Endodermal cell (in vitro differentiated cells): ENCODE measurements around the gene IFT80. TPM values are rescaled to one million over a fixed set of nuclear protein-coding genes. Genes with fewer than 3 reads are reported as not detected.

Experiments used
- DNase-seq: peaks from one replicate; pipeline ENCODE4 v3.0.0-alpha.2; 2017
- H3K27ac ChIP-seq: 2 replicates; pipeline ENCODE4 v1.5.1; 2013; ENCODE audit warnings: mild to moderate bottlenecking, low read depth, low read length, moderate library complexity
- H3K27me3 ChIP-seq: 2 replicates; pipeline ENCODE4 v1.6.1; 2013; ENCODE audit warnings: mild to moderate bottlenecking, low read length, moderate library complexity; ENCODE audit not compliant: insufficient read depth, control insufficient read depth, poor library complexity, severe bottlenecking
- H3K36me3 ChIP-seq: 2 replicates; pipeline ENCODE4 v1.7.0; 2013; ENCODE audit warnings: mild to moderate bottlenecking, low read length, moderate library complexity; ENCODE audit not compliant: control insufficient read depth, insufficient read depth
- H3K4me1 ChIP-seq: one replicate; pipeline ENCODE4 v1.7.0; 2013; ENCODE audit warnings: low read length; ENCODE audit not compliant: control insufficient read depth, insufficient read depth
- H3K4me3 ChIP-seq: 2 replicates; pipeline ENCODE4 v1.5.1; 2013; ENCODE audit warnings: mild to moderate bottlenecking, low read length, moderate library complexity
- H3K9ac ChIP-seq: 2 replicates; pipeline ENCODE4 v1.6.1; 2013; ENCODE audit warnings: mild to moderate bottlenecking, low read length, moderate library complexity; ENCODE audit not compliant: poor library complexity, severe bottlenecking; ENCODE audit errors: extremely low read depth
- H3K9me3 ChIP-seq: 2 replicates; pipeline ENCODE4 v1.6.1; 2013; ENCODE audit warnings: mild to moderate bottlenecking, low read length, moderate library complexity; ENCODE audit not compliant: control insufficient read depth
- H3K27ac Mint-ChIP-seq: 2 replicates; pipeline ENCODE4 v1.8.0; 2020; ENCODE audit warnings: mixed read lengths
- H3K27me3 Mint-ChIP-seq: 2 replicates; pipeline ENCODE4 v1.8.0; 2021; ENCODE audit warnings: mild to moderate bottlenecking, mixed read lengths; ENCODE audit not compliant: insufficient read depth
- H3K36me3 Mint-ChIP-seq: 2 replicates; pipeline ENCODE4 v1.8.0; 2020; ENCODE audit warnings: low read depth, mixed read lengths
- H3K4me1 Mint-ChIP-seq: 2 replicates; pipeline ENCODE4 v1.8.0; 2020; ENCODE audit warnings: mixed read lengths
- H3K4me3 Mint-ChIP-seq: 2 replicates; pipeline ENCODE4 v1.8.0; 2020; ENCODE audit warnings: mild to moderate bottlenecking, moderate library complexity, mixed read lengths
- H3K9me3 Mint-ChIP-seq: 2 replicates; pipeline ENCODE4 v1.8.0; 2020; ENCODE audit warnings: mild to moderate bottlenecking, mixed read lengths
- WGBS, 2 experiments: methylation state at CpG; one replicate each; pipeline versions ENCODE4 v1.1.5 to v1.1.7; 2013; ENCODE audit warnings: missing lambda C conversion rate in 2 of 2, mixed read lengths in 1 of 2; ENCODE audit not compliant: insufficient coverage in 1 of 2, insufficient read length in 1 of 2; 5-methylcytosine and 5-hydroxymethylcytosine counted together
- total RNA-seq, 2 donors: library from RNA; stranded (reverse); fragmentation: NEBNext Ultra II Directional in 1 of 2; extraction: Animal tissue kit (Norgen Biotek cat#: 25700) in 1 of 2; gene quantifications; 2 replicates in 1 of 2; 3 replicates in 1 of 2; pipeline ENCODE4 v1.2.1, GENCODE V29; 2021
- TF ChIP-seq, protein P1 (sequence below): fragments of 200-600 bp; sonication (generic); conservative IDR thresholded peaks from 2 replicates; pipeline ENCODE4 v1.5.0; 2021; ENCODE audit warnings: antibody characterized with exemption, mild to moderate bottlenecking

The IFT80 gene
- total RNA-seq, 2 donors from 2014 or later = 35.0 to 40.6 TPM

DNA sequence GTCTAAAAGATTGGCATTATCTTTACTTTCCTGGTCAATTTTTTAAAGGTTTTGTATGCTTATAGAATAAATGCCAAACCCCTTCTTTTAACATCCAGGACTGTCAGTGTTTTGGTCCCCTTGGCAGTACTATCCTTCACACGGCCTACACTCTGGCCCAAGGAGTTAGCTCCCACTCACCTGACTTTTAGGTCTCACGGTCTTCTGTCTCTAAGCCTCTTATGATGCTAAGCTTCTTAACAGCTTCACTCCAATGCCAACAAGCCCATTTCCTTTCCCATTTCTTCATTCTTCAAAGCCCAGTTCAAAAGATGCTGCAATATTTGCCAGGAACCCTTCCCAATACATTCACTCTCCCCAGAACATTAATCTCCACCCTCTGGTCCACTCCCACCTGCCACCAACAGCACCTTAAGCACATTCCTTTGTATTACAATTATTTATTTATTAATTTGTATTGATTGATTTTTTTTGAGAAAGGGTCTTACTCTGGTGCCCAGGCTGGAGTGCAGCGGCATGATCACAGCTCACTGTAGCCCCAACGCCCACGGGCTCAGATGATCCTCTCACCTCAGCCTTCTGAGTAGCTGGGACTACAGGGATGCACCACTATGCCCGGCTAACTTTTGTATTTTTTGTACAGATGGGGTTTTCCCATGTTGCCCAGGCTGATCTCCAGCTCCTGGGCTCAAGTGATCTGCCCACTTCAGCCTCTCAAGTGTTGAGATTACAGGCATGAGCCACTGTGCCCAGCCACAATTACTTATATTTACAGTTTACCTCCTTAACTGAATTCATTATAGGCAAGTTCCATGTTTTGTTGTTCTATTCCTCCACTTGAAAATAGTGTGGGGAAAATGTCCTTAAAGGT, 27.8 kb downstream of the IFT80 start:
- peaks cover 4% of the 10 kb centered on the region for H3K4me1 Mint-ChIP-seq
- H3K4me3 ChIP-seq = no peak overlapping the region
- no peak overlapping the region for H3K27ac ChIP-seq
- H3K27ac Mint-ChIP-seq = peak overlapping the region; percentile 12
- H3K9ac ChIP-seq = no peak overlapping the region
- TF ChIP-seq, protein P1, sequence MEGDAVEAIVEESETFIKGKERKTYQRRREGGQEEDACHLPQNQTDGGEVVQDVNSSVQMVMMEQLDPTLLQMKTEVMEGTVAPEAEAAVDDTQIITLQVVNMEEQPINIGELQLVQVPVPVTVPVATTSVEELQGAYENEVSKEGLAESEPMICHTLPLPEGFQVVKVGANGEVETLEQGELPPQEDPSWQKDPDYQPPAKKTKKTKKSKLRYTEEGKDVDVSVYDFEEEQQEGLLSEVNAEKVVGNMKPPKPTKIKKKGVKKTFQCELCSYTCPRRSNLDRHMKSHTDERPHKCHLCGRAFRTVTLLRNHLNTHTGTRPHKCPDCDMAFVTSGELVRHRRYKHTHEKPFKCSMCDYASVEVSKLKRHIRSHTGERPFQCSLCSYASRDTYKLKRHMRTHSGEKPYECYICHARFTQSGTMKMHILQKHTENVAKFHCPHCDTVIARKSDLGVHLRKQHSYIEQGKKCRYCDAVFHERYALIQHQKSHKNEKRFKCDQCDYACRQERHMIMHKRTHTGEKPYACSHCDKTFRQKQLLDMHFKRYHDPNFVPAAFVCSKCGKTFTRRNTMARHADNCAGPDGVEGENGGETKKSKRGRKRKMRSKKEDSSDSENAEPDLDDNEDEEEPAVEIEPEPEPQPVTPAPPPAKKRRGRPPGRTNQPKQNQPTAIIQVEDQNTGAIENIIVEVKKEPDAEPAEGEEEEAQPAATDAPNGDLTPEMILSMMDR = no peak
- H3K9me3 ChIP-seq = peaks cover 7% of the 10 kb centered on the region
- WGBS, 2 experiments = 83 to 90% methylated on average over 5 to 6 of the region's 6 CpGs
- no peaks in the 10 kb centered on the region for H3K27me3 ChIP-seq
- no peak for DNase-seq
- H3K36me3 ChIP-seq = peaks cover 31% of the 10 kb centered on the region
- no peak overlapping the region for H3K4me3 Mint-ChIP-seq
- H3K4me1 ChIP-seq = no peaks in the 10 kb centered on the region
- no peaks in the 10 kb centered on the region for H3K27me3 Mint-ChIP-seq
- H3K36me3 Mint-ChIP-seq = peaks cover 26% of the 10 kb centered on the region
- H3K9me3 Mint-ChIP-seq = peaks cover 7% of the 10 kb centered on the region

DNA sequence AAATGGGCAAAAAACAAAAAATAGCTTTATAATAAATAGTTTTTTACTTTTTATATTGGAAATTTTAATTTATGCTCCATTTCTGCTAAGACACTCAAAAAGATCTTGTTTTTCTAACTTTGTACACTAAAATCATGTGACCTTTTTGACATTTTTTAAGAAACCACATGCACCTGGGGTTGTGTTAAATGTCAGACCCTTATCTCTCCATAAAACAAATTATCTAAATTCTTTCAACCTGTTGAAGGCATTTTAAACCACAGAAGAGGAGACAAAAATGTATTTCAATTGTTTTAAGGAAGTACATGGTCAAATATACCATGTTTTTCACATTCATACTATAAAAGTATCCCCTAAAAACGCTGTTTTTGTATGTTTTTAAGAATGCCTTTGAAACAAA, 29.2 kb downstream of the IFT80 start:
- Mint-ChIP-seq H3K4me1 (peaks cover 8% of the 10 kb centered on the region), H3K27me3 (no peaks in the 10 kb centered on the region), H3K36me3 (peaks cover 27% of the 10 kb centered on the region), H3K27ac (no peak overlapping the region), H3K4me3 (no peak overlapping the region), H3K9me3 (peaks cover 7% of the 10 kb centered on the region)
- Histone ChIP-seq H3K27ac (no peak overlapping the region), H3K9ac (no peak overlapping the region), H3K4me1 (no peaks in the 10 kb centered on the region), H3K4me3 (no peak overlapping the region), H3K27me3 (no peaks in the 10 kb centered on the region), H3K9me3 (peaks cover 7% of the 10 kb centered on the region), H3K36me3 (peaks cover 23% of the 10 kb centered on the region)
- no peak for DNase-seq
- TF ChIP-seq, protein P1 = no peak
- WGBS, 2 experiments = 90% methylated on average over 1 of the region's 1 CpG; no CpG with 5 or more reads in 1 of the 2 experiments

DNA sequence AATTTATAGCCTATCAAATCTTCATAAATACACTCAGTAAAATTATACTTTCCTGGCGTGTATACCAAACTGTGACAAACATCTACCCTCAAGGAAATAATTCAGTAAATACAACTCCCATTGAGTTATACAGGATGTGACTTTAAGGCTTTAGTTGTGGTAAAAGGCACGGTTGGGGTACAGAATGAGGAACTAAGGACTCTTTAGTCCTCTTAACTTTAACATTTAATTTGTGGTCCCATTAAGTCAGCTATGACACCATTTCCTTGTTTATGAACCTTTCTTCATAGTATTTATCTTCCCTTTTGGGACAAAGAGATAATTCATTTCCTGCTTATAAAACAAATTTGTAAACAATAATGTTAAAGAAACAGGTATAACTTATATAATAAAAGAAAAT, 30.2 kb downstream of the IFT80 start:
- no peak overlapping the region for H3K4me3 ChIP-seq
- TF ChIP-seq, protein P1 = no peak

More for the DNA sequence above, 30.2 kb downstream of the IFT80 start:
- Mint-ChIP-seq H3K36me3 (peaks cover 25% of the 10 kb centered on the region), H3K4me3 (no peak overlapping the region), H3K27ac (no peak overlapping the region), H3K9me3 (peaks cover under 1% of the 10 kb centered on the region), H3K4me1 (peaks cover 8% of the 10 kb centered on the region), H3K27me3 (no peaks in the 10 kb centered on the region)
- no peak for DNase-seq
- Histone ChIP-seq H3K27me3 (no peaks in the 10 kb centered on the region), H3K9me3 (peaks cover 3% of the 10 kb centered on the region), H3K27ac (no peak overlapping the region), H3K9ac (no peak overlapping the region), H3K4me1 (no peaks in the 10 kb centered on the region), H3K36me3 (peaks cover 14% of the 10 kb centered on the region)
- WGBS, 2 experiments = 97% methylated on average over 2 of the region's 2 CpGs; no CpG with 5 or more reads in 1 of the 2 experiments
